ENCODE data around the gene MED7. TPM values are rescaled to one million over a fixed set of nuclear protein-coding genes. Genes with fewer than 3 reads are reported as not detected.

Gene MED7
- total RNA-seq, 2 experiments from 2014 or later = 12.1 to 13.2 TPM

DNA sequence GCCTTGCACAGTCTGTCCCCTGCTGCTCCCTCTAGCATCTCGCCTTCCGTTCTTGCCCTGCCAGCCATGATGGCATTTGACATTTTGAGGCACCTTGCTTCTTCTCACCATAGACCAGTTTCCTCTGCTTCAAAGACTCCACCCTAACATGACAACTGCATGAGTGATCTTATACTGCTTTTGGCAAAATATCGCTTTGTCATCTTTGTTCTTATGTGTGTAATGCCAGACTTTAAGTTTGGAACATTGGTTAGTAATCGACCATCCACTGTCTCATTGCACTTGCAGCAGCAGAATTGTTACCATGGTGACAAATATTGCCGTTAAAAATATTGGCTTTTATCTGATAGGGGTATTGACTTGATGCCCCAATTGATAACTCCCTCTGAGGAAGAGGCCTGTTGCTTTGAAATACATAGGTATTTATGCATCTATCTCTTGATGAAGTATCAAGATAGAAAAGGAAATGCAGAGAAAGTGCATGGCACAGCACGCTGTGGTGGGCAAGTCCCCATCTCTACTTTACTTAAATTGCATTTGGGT, 16.6 kb upstream of the MED7 start:
- Mint-ChIP-seq H3K36me3 (ENCODE audit: low read depth) (peaks cover 12% of the 10 kb centered on the region), H3K4me1 (peaks cover 64% of the 10 kb centered on the region), H3K4me3 (no peak overlapping the region), H3K27ac (peak overlapping the region; percentile 87), H3K9me3 (no peaks in the 10 kb centered on the region), H3K27me3 (no peaks in the 10 kb centered on the region)
- CTCF ChIA-PET = no interaction called here
- peak; percentile 47 for DNase-seq
- POLR2A ChIA-PET = interaction anchor here (0.7 kb wide), 1 partner anchor 13 kb away, joined by 3 read pairs; no protein-coding TSS in a partner anchor

DNA sequence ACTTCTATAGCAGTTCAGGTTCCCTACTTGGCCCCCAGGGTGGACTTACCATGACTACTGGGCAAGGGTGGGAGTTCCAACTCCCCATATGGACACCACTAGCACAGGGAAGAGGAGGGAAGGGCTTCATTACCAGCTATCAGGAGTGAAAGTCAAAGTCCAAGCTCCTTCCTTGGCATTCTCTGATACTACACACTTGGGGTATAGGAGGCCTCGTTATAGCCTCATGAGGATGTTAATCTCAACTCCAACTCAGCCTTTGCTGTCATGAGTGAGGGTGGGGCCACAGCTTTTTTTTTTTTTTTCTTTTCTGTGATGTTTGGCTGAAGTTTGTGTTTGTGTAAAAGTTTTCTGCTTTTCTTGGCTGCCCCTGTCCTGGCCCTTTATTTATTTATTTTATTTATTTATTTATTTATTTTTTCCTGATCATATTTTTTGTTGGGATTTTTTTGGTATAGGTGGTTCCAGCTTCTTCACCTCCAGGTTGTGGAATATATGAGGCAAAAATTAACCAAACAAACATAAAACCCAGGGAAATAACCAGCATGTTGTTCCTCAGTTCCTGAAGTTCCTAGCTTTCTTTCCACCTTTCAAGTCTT, 14.7 kb upstream of the MED7 start:
- H3K9me3 Mint-ChIP-seq = no peaks in the 10 kb centered on the region
- no peak overlapping the region for H3K4me3 Mint-ChIP-seq
- no peak for DNase-seq
- CTCF ChIA-PET = interaction anchor here (0.7 to 2.8 kb wide), 9 partner anchors 8 to 108 kb away, joined by 3 to 10 read pairs (median 4); no protein-coding TSS in a partner anchor
- POLR2A ChIA-PET = interaction anchor here (0.6 kb wide), 2 partner anchors 9 to 16 kb away, joined by 4 read pairs; partner anchors contain the start of gene GARIN3
- no peaks in the 10 kb centered on the region for H3K27me3 Mint-ChIP-seq
- peaks cover 10% of the 10 kb centered on the region for H3K36me3 Mint-ChIP-seq (ENCODE audit: low read depth)
- peaks cover 75% of the 10 kb centered on the region for H3K4me1 Mint-ChIP-seq
- H3K27ac Mint-ChIP-seq = no peak overlapping the region

DNA sequence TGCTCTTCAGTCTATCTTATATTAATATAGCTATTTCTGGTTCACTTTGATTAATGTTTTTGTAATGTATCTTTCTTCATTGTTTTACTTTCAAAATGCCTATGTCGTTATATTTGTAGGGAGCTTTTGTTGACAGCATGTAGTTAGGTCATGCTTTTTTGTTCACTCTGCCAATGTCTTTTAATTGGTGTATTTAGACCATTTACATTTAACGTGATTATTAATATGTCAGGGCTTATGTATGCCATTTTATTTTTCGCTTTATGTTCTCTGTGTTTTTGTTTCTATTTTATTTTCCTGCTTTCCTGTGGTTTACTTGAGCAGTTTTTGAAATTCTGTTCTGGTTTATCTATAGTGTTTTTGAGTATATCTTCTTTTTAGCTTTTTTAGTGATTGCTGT, 12.6 kb upstream of the MED7 start:
- Mint-ChIP-seq H3K36me3 (ENCODE audit: low read depth) (peaks cover 9% of the 10 kb centered on the region), H3K4me1 (peaks cover 74% of the 10 kb centered on the region), H3K4me3 (peak overlapping the region; percentile 81), H3K27me3 (no peaks in the 10 kb centered on the region), H3K9me3 (no peaks in the 10 kb centered on the region), H3K27ac (peak overlapping the region; percentile 97)
- ChIA-PET CTCF (interaction anchor here (0.9 to 2.6 kb wide), 8 partner anchors 13 to 149 kb away, joined by 3 to 9 read pairs (median 4); partner anchors contain the start of gene MED7), POLR2A (interaction anchor here (0.6 kb wide), 1 partner anchor 44 kb away, joined by 3 read pairs; no protein-coding TSS in a partner anchor)
- DNase-seq = no peak

DNA sequence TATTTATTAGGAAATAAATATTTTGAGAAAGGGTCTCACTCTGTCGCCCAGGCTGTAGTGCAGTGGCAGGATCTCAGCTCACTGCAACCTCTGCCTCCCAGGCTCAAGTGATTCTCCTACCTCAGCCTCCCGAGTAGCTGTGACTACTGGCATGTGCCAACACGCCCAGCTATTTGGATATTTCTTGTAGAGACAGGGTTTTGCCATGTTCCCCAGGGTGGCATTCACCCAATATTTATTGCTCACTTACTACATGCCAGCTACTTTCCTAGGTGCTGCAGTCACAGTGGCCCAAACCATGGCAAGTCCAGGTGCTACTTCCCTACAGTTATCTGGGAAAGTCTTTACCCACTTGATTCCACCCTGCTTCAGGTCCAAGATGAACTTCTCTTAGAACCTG, 8.3 kb upstream of the MED7 start:
- POLR2A ChIA-PET = interaction anchor here (0.6 kb wide), 1 partner anchor 16 kb away, joined by 6 read pairs; no protein-coding TSS in a partner anchor
- CTCF ChIA-PET = interaction anchor here (1.8 kb wide), 1 partner anchor 17 kb away, joined by 4 read pairs; no protein-coding TSS in a partner anchor
- Mint-ChIP-seq H3K4me3 (no peak overlapping the region), H3K27ac (no peak overlapping the region), H3K9me3 (no peaks in the 10 kb centered on the region), H3K27me3 (no peaks in the 10 kb centered on the region), H3K36me3 (ENCODE audit: low read depth) (no peaks in the 10 kb centered on the region), H3K4me1 (peaks cover 63% of the 10 kb centered on the region)
- no peak for DNase-seq

DNA sequence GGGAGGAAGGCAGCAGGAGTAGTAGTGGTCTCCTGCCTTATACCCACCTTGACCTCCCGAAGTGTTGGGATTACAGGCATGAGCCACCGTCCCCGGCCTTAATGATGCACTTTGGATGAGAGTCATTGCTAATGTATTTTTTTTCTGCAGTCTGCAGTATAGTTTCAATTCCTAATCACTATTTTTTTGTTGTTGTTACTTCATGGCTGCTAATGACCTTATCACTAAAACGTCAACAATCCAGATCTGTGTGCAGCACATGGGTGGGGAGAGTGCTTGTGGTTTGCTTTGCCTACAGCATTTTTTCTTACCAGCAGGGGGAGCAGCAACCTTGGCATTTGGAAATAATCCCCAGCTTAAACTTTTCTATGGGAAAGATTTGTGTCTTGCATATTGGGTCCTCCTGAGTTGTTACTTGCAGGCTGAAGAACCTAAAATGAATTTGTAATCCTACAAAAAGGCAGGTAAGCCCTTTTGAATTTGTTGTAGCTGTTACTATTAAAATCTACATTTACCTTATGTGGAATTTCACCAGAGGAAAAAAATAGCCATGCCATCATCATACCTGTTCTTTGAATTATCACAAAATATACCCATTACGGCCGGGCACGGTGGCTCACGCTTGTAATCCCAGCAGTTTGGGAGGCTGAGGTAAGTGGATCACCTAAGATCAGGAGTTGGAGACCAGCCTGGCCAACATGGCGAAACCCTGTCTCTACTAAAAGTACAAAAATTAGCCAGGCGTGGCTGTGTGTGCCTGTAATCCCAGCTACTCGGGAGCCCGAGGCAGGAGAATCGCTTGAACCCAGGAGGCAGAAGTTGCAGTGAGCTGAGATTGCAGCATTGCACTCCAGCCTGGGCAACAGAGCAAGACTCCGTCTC, 6.3 kb upstream of the MED7 start:
- Mint-ChIP-seq H3K27ac (peak overlapping the region; percentile 79), H3K4me1 (peaks cover 47% of the 10 kb centered on the region), H3K4me3 (no peak overlapping the region), H3K9me3 (no peaks in the 10 kb centered on the region), H3K27me3 (no peaks in the 10 kb centered on the region), H3K36me3 (ENCODE audit: low read depth) (no peaks in the 10 kb centered on the region)
- ChIA-PET POLR2A (interaction anchor here (0.5 to 1.4 kb wide), 7 partner anchors 24 to 593 kb away, joined by 3 to 10 read pairs (median 3); no protein-coding TSS in a partner anchor), CTCF (interaction anchor here (0.6 to 3.0 kb wide), 28 partner anchors 8 to 229 kb away, joined by 3 to 15 read pairs (median 6); no protein-coding TSS in a partner anchor)
- peak; percentile 91 for DNase-seq

DNA sequence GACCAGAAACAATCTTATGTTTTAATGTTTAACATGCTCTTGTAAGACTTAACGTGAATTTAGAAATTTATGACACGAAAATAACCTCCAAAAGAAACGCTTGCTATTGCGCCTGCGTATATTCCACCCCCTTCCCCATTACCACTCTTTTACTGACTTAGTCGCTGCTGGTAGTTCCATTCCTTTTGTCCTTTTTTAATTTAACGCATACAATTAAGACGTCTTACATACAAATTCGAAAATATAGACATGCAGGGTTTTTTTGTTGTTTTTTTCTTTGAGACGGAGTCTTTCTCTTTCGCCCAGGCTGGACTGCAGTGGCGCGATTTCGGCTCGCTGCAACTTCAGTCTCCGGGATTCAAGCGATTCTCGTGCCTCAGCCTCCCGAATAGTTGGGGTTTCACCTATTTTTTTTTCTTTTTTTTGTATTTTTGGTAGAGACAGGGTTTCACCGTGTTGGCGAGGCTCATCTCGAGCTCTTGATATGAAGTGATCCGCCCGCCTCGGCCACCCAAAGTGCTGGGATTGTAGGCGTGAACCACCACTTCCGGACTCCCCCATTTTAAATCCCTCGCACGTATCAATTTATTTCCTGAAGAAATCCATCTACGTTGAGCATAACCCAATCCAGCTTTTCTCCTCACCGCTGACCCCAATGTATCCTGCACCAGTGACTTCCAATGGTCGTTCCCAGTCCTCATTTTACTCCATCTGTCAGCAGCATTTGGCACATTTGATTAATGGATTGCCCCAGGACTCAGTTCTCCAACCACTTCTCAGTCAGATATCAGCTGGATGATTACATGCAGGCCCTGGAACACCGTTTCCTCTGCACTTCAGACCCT, 684 bp upstream of the MED7 start:
- peaks cover 5% of the 10 kb centered on the region for H3K9me3 Mint-ChIP-seq
- peak; percentile 42 for DNase-seq
- CTCF ChIA-PET = interaction anchor here (0.8 to 3.7 kb wide), 11 partner anchors 10 to 600 kb away, joined by 3 to 29 read pairs (median 4); partner anchors contain the start of gene ITK
- H3K36me3 Mint-ChIP-seq (ENCODE audit: low read depth) = peaks cover 33% of the 10 kb centered on the region
- no peaks in the 10 kb centered on the region for H3K27me3 Mint-ChIP-seq
- POLR2A ChIA-PET = interaction anchor here (0.6 to 1.9 kb wide), 12 partner anchors 13 to 209 kb away, joined by 3 to 7 read pairs (median 4); partner anchors contain the start of gene ITK
- peak overlapping the region; percentile 98 for H3K27ac Mint-ChIP-seq
- peak overlapping the region; percentile 82 for H3K4me3 Mint-ChIP-seq
- H3K4me1 Mint-ChIP-seq = peaks cover 45% of the 10 kb centered on the region

GRCh38 chr5:157137691-157138090, 5.0 kb downstream of the MED7 start:
- ChIA-PET POLR2A (no interaction called here), CTCF (interaction anchor here (0.6 to 1.8 kb wide), 4 partner anchors 10 to 82 kb away, joined by 3 to 5 read pairs (median 4); partner anchors contain the start of gene HAVCR2)
- peaks cover 61% of the 10 kb centered on the region for H3K36me3 Mint-ChIP-seq (ENCODE audit: low read depth)
- no peaks in the 10 kb centered on the region for H3K27me3 Mint-ChIP-seq
- no peak overlapping the region for H3K27ac Mint-ChIP-seq
- H3K4me3 Mint-ChIP-seq = no peak overlapping the region
- peaks cover 5% of the 10 kb centered on the region for H3K9me3 Mint-ChIP-seq
- H3K4me1 Mint-ChIP-seq = peaks cover 42% of the 10 kb centered on the region
- no peak for DNase-seq

DNA sequence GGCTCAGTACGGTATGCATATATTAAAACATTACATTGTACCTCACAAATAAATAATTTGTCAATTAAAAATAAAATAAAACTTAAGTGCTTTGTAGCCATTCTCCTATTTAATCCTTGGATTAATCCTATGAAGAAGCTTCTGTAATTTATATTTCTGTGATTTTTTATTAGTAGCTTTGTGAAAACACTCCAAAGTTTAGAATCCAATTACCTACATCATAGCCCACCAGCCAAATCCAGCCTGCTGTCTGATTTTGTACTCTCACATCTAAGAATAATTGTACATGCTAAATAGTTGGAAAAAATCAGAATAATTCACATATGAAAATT, 10.4 kb downstream of the MED7 start:
- Mint-ChIP-seq H3K27me3 (no peaks in the 10 kb centered on the region), H3K27ac (no peak overlapping the region), H3K4me1 (peaks cover 39% of the 10 kb centered on the region), H3K4me3 (no peak overlapping the region), H3K9me3 (peaks cover 4% of the 10 kb centered on the region), H3K36me3 (ENCODE audit: low read depth) (peaks cover 17% of the 10 kb centered on the region)
- ChIA-PET POLR2A (no interaction called here), CTCF (interaction anchor here (0.6 to 4.3 kb wide), 17 partner anchors 10 to 584 kb away, joined by 3 to 29 read pairs (median 3); partner anchors contain the start of genes HAVCR2 and MED7)
- DNase-seq = no peak

- no peaks in the 10 kb centered on the region for H3K27me3 Mint-ChIP-seq
- H3K27ac Mint-ChIP-seq = no peak overlapping the region
- peaks cover 37% of the 10 kb centered on the region for H3K4me1 Mint-ChIP-seq
- ChIA-PET CTCF (interaction anchor here (0.6 to 4.3 kb wide), 9 partner anchors 8 to 473 kb away, joined by 3 to 19 read pairs (median 4); no protein-coding TSS in a partner anchor), POLR2A (interaction anchor here (0.6 kb wide), 1 partner anchor 414 kb away, joined by 4 read pairs; no protein-coding TSS in a partner anchor)
- no peak for DNase-seq
- H3K9me3 Mint-ChIP-seq = peaks cover 6% of the 10 kb centered on the region
- no peak overlapping the region for H3K4me3 Mint-ChIP-seq
- peaks cover 10% of the 10 kb centered on the region for H3K36me3 Mint-ChIP-seq (ENCODE audit: low read depth)
These were observed 11.7 kb downstream of the MED7 start for GRCh38 chr5:157130925-157131324.

- Mint-ChIP-seq H3K36me3 (ENCODE audit: low read depth) (peaks cover 37% of the 10 kb centered on the region), H3K27ac (no peak overlapping the region), H3K9me3 (peaks cover 27% of the 10 kb centered on the region), H3K27me3 (no peaks in the 10 kb centered on the region), H3K4me3 (no peak overlapping the region), H3K4me1 (peaks cover 8% of the 10 kb centered on the region)
- POLR2A ChIA-PET = no interaction called here
- CTCF ChIA-PET = interaction anchor here (0.6 to 0.9 kb wide), 3 partner anchors 12 to 299 kb away, joined by 3 read pairs; no protein-coding TSS in a partner anchor
- no peak for DNase-seq
These were observed 21.0 kb downstream of the MED7 start for GRCh38 chr5:157121709-157122108.

DNA sequence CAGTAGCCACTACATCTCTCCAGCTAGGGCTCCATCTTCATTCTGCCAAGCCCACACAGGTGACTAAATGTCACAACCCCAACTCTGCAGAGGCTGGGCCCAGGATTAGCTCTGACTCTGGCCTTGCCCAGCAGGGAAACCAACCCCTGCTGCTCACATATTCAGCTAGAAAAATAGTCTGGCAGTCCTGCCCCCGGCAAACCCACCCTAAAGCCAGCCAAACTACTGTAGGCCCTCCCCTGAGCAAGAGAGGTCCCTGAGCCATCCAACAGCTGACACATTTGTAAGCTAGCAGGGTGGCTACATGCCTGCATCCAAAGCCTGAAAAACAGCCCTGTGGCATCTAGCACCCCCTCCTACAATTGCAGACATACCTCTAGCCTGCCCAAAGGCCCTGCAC, 22.6 kb downstream of the MED7 start:
- Mint-ChIP-seq H3K27ac (no peak overlapping the region), H3K4me1 (peaks cover 19% of the 10 kb centered on the region), H3K27me3 (no peaks in the 10 kb centered on the region), H3K9me3 (peaks cover 25% of the 10 kb centered on the region), H3K4me3 (no peak overlapping the region), H3K36me3 (ENCODE audit: low read depth) (peaks cover 36% of the 10 kb centered on the region)
- no peak for DNase-seq
- ChIA-PET POLR2A (no interaction called here), CTCF (interaction anchor here (1.3 kb wide), 1 partner anchor 9 kb away, joined by 4 read pairs; no protein-coding TSS in a partner anchor)

All from activated CD4-positive, alpha-beta T cell treated with anti-CD3 and anti-CD28 coated beads, Interleukin-2, amount 10 ng/mL, durations not matched to agents 7 days and 5 days (primary cell).